Measurements from ENCODE around the gene ERMP1. TPM values are rescaled to one million over a fixed set of nuclear protein-coding genes. Genes with fewer than 3 reads are reported as not detected.

ERMP1 gene
- polyA plus RNA-seq, 1 donor from 2014 or later = 7.8 TPM

DNA sequence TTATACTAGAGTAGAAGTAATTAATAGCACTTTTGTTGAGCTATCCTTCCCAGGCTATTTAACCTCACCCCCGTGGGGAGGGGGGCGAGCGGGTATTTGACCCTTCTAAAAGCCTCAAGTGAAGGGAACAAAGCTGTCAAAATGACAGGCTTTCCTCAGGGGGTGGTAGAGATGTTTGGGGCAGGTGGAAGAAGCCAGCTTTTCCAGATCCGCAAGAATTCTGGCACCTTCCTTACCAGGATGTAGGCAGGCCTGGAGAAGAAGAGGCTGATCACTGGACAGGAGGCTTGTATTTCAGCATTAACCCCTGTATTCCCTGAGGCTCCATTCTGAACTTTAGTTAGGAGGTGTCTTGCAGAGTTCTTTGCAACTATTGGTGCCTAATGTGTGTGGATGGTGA is 31.5 kb upstream of the ERMP1 start:
- Histone ChIP-seq H3K4me2 (ENCODE audit: low read length) (no peak overlapping the region), H3F3A (ENCODE audit: insufficient read depth, low read length, poor library complexity, severe bottlenecking) (no peaks in the 10 kb centered on the region), H3K36me3 (ENCODE audit: insufficient read depth, low read length) (no peaks in the 10 kb centered on the region), H3K9me2 (ENCODE audit: insufficient read depth, low read length) (no peaks in the 10 kb centered on the region), H4K20me1 (ENCODE audit: insufficient read depth) (no peaks in the 10 kb centered on the region), H3K4me3 (ENCODE audit: low read length) (no peak overlapping the region), H3K9me3 (ENCODE audit: low read length) (no peaks in the 10 kb centered on the region), H3K79me2 (replicated peaks; ENCODE audit: insufficient read depth, low read length) (no peaks in the 10 kb centered on the region), H2AFZ (ENCODE audit: low read depth, low read length) (no peak overlapping the region), H3K27me3 (ENCODE audit: insufficient read depth, low read depth, low read length) (no peaks in the 10 kb centered on the region), H3K27ac (ENCODE audit: low read length) (no peak overlapping the region), H3K9ac (ENCODE audit: low read length) (no peak overlapping the region)
- no peak for TF ChIP-seq TAF1 (IDR thresholded peaks at IDR 0.05; ENCODE audit: low read depth)
- TF ChIP-seq, protein P1, sequence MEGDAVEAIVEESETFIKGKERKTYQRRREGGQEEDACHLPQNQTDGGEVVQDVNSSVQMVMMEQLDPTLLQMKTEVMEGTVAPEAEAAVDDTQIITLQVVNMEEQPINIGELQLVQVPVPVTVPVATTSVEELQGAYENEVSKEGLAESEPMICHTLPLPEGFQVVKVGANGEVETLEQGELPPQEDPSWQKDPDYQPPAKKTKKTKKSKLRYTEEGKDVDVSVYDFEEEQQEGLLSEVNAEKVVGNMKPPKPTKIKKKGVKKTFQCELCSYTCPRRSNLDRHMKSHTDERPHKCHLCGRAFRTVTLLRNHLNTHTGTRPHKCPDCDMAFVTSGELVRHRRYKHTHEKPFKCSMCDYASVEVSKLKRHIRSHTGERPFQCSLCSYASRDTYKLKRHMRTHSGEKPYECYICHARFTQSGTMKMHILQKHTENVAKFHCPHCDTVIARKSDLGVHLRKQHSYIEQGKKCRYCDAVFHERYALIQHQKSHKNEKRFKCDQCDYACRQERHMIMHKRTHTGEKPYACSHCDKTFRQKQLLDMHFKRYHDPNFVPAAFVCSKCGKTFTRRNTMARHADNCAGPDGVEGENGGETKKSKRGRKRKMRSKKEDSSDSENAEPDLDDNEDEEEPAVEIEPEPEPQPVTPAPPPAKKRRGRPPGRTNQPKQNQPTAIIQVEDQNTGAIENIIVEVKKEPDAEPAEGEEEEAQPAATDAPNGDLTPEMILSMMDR (IDR thresholded peaks at IDR 0.05; ENCODE audit: poor library complexity, severe bottlenecking) = no peak
- TF ChIP-seq, protein P2, sequence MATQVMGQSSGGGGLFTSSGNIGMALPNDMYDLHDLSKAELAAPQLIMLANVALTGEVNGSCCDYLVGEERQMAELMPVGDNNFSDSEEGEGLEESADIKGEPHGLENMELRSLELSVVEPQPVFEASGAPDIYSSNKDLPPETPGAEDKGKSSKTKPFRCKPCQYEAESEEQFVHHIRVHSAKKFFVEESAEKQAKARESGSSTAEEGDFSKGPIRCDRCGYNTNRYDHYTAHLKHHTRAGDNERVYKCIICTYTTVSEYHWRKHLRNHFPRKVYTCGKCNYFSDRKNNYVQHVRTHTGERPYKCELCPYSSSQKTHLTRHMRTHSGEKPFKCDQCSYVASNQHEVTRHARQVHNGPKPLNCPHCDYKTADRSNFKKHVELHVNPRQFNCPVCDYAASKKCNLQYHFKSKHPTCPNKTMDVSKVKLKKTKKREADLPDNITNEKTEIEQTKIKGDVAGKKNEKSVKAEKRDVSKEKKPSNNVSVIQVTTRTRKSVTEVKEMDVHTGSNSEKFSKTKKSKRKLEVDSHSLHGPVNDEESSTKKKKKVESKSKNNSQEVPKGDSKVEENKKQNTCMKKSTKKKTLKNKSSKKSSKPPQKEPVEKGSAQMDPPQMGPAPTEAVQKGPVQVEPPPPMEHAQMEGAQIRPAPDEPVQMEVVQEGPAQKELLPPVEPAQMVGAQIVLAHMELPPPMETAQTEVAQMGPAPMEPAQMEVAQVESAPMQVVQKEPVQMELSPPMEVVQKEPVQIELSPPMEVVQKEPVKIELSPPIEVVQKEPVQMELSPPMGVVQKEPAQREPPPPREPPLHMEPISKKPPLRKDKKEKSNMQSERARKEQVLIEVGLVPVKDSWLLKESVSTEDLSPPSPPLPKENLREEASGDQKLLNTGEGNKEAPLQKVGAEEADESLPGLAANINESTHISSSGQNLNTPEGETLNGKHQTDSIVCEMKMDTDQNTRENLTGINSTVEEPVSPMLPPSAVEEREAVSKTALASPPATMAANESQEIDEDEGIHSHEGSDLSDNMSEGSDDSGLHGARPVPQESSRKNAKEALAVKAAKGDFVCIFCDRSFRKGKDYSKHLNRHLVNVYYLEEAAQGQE (IDR thresholded peaks at IDR 0.05; ENCODE audit: borderline replicate concordance) = no peak
- no peak for TF ChIP-seq RAD21 (conservative IDR thresholded peaks at IDR 0.05)
- TF ChIP-seq POLR2AphosphoS5 (IDR thresholded peaks at IDR 0.05) = no peak
- TF ChIP-seq EZH2 (IDR thresholded peaks at IDR 0.05; ENCODE audit: borderline replicate concordance, insufficient read depth, low read length, poor library complexity, severe bottlenecking) = no peak
- TF ChIP-seq MXI1 (conservative IDR thresholded peaks at IDR 0.05; ENCODE audit: poor library complexity, severe bottlenecking) = no peak
- no peak for TF ChIP-seq SMC3 (conservative IDR thresholded peaks at IDR 0.05; ENCODE audit: poor library complexity)
- no peak for TF ChIP-seq EP300 (conservative IDR thresholded peaks at IDR 0.05; ENCODE audit: poor library complexity, severe bottlenecking)

DNA sequence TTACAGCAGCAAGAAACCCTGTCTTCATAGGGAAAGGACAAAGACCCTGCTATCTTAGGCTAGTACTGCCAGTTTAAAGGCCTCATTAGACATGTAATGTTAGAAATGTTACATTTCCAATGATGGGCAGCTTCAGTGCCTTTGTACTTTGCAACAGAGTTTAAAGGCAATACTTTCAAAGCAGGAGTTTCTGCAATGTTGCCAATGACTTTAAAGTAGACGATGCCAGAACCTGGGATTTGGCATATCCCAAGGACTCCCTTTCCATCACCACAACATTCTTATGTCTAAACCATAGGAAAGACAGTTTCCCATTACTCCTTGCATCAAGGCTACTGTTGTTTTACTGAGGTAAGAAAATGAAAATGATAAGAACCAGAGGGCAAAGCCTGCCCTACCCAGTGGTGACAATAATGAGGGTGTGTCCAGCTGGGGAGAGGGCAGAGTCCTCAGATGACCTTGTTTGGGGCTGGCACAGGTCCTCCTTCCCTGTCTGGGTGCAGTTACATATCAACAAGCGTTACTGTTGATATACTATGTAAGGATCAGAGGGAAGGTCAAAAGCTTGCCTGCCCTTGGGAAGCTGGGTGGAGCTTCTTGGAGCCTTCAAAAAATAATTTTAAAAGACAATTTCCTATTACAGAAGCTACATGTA is 30.3 kb upstream of the ERMP1 start:
- Histone ChIP-seq H3K27me3 (ENCODE audit: insufficient read depth, low read depth, low read length) (no peaks in the 10 kb centered on the region), H3K79me2 (replicated peaks; ENCODE audit: insufficient read depth, low read length) (no peaks in the 10 kb centered on the region), H3K36me3 (ENCODE audit: insufficient read depth, low read length) (no peaks in the 10 kb centered on the region), H2AFZ (ENCODE audit: low read depth, low read length) (no peak overlapping the region), H3K4me2 (ENCODE audit: low read length) (no peak overlapping the region), H3K9ac (ENCODE audit: low read length) (no peak overlapping the region), H3K4me3 (ENCODE audit: low read length) (no peak overlapping the region), H3K27ac (ENCODE audit: low read length) (no peak overlapping the region), H3F3A (ENCODE audit: insufficient read depth, low read length, poor library complexity, severe bottlenecking) (no peaks in the 10 kb centered on the region), H3K9me2 (ENCODE audit: insufficient read depth, low read length) (no peaks in the 10 kb centered on the region), H4K20me1 (ENCODE audit: insufficient read depth) (no peaks in the 10 kb centered on the region), H3K9me3 (ENCODE audit: low read length) (no peaks in the 10 kb centered on the region)
- TF ChIP-seq, protein P2 (IDR thresholded peaks at IDR 0.05; ENCODE audit: borderline replicate concordance) = no peak
- TF ChIP-seq RAD21 (conservative IDR thresholded peaks at IDR 0.05) = no peak
- TF ChIP-seq EZH2 (IDR thresholded peaks at IDR 0.05; ENCODE audit: borderline replicate concordance, insufficient read depth, low read length, poor library complexity, severe bottlenecking) = no peak
- no peak for TF ChIP-seq POLR2AphosphoS5 (IDR thresholded peaks at IDR 0.05)
- no peak for TF ChIP-seq MXI1 (conservative IDR thresholded peaks at IDR 0.05; ENCODE audit: poor library complexity, severe bottlenecking)
- TF ChIP-seq, protein P1 (IDR thresholded peaks at IDR 0.05; ENCODE audit: poor library complexity, severe bottlenecking) = no peak
- TF ChIP-seq TAF1 (IDR thresholded peaks at IDR 0.05; ENCODE audit: low read depth) = no peak
- TF ChIP-seq SMC3 (conservative IDR thresholded peaks at IDR 0.05; ENCODE audit: poor library complexity) = no peak
- no peak for TF ChIP-seq EP300 (conservative IDR thresholded peaks at IDR 0.05; ENCODE audit: poor library complexity, severe bottlenecking)
